Astrocyte of the cerebellum (primary cell): ENCODE measurements around the gene FBXW9.
"Not testable (repeated sequence)": the region's sequence is repeated elsewhere in the genome, so short reads cannot be mapped to it uniquely, and the experiment has no call there.

Source experiments
- DNase-seq: peaks from one replicate; pipeline ENCODE4 v3.0.0-alpha.2; 2011; ENCODE audit warnings: low read depth
- H3K4me3 ChIP-seq: 2 replicates; pipeline ENCODE4 v1.5.1; 2011; ENCODE audit warnings: mild to moderate bottlenecking, low read depth, low read length, moderate library complexity
- in situ Hi-C: cut with HindIII; loops from 2 replicates; pipeline ENCODE4 v1.10.0; 2017; ENCODE audit warnings: low sequenced_read_pairs
- TF ChIP-seq, protein P1 (sequence below): IDR thresholded peaks from 2 replicates; pipeline ENCODE4 v1.5.1; 2012; ENCODE audit warnings: low read length, low read depth, moderate library complexity, mild to moderate bottlenecking; ENCODE audit errors: missing control alignments

FBXW9 gene

DNA sequence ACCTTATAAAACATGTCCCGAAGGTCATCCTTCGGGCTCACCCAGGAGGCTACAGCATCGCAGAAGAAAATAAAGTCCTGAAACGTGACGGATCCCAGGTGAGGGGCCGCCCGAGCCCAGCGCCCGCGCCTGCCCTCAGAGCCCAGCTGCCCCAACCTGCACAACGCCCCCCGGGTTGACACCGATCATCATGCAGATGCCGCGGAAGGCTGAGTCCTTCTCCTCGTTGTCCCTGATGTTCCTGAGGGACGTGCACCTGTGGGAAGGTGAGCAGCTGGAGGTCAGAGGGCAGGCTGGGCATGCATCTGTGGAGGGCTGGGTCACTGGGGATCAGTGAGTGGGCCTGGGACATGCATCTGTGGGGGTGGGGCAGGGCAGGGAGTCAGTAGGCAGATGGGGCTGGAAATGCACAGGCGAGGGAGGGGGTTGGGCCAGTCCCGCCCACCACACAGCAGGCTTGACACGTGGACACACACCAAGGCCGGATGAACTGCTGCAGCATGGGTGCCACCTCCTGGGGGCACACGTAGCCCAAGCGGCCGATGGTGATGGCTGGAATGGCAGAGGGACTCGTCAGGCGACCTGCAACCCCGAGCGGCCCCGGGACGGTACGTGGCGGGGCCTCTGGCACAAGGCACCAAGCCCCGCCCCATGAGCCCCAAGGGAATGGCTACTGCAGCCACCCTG, 5.3 kb upstream of the FBXW9 start:
- DNase-seq: no peak
- TF ChIP-seq, protein P1, sequence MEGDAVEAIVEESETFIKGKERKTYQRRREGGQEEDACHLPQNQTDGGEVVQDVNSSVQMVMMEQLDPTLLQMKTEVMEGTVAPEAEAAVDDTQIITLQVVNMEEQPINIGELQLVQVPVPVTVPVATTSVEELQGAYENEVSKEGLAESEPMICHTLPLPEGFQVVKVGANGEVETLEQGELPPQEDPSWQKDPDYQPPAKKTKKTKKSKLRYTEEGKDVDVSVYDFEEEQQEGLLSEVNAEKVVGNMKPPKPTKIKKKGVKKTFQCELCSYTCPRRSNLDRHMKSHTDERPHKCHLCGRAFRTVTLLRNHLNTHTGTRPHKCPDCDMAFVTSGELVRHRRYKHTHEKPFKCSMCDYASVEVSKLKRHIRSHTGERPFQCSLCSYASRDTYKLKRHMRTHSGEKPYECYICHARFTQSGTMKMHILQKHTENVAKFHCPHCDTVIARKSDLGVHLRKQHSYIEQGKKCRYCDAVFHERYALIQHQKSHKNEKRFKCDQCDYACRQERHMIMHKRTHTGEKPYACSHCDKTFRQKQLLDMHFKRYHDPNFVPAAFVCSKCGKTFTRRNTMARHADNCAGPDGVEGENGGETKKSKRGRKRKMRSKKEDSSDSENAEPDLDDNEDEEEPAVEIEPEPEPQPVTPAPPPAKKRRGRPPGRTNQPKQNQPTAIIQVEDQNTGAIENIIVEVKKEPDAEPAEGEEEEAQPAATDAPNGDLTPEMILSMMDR: no peak
- H3K4me3 ChIP-seq: no peak overlapping the region
- in situ Hi-C loops: no loop called here

DNA sequence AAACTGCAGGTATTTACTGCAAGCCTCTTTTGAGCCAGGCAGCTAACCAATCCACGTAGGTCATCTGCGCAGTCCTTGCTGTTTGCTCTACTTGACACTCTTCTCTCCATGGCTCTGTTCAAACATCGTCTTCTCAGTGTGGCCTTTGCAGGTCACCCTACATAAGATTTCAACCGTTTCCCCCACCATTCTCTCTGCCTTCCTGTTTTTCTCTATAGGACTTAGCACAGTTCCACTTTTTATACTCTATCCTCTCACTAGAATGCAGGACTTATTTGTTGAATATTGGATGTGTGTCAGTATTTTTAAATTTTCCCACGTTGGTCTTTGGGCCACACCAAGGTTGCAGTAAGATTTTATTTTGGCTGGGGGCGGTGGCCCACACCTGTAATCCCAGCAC, 1.7 kb upstream of the FBXW9 start:
- H3K4me3 ChIP-seq: no peak overlapping the region
- no peak for DNase-seq
- TF ChIP-seq, protein P1: no peak
- in situ Hi-C loops: no loop called here

DNA sequence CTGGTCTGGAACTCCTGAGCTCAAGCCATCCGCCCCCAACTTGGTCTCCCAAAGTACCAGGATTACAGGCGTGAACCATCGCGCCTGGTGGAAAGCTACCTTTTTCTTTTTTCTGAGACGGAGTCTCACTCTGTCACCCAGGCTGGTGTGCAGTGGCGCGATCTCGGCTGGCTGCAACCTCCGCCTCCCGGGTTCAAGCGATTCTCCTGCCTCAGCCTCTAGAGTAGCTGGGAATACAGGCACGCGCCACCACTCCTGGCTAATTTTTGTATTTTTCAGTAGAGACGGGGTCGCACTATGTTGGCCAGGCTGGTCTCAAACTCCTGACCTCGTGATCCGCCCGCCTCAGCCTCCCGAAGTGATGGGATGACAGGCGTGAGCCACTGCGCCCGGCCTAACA, 994 bp upstream of the FBXW9 start:
- in situ Hi-C loops, DNase-seq, H3K4me3 ChIP-seq: not testable (repeated sequence)

DNA sequence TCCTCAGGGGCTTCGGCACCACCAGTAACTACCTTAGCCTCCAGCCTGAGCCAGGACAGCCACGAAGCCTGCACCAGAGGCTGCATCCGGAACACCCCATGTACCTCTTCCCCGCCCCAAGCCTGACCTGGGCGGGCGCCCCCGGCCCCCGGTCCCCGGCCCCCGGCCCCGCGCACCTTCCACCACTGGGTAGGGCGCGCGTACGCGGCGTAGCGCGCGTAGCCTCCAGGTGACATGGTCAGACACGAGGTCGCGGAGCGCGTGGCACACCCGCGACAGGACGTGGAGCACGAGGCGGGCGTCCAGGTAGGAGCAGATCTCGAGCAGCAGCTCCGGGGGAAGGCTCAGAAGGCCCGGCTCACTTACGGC, 450 bp downstream of the FBXW9 start:
- in situ Hi-C loops: no loop called here
- H3K4me3 ChIP-seq: peak overlapping the region; percentile 90
- no peak for DNase-seq
- TF ChIP-seq, protein P1: no peak

DNA sequence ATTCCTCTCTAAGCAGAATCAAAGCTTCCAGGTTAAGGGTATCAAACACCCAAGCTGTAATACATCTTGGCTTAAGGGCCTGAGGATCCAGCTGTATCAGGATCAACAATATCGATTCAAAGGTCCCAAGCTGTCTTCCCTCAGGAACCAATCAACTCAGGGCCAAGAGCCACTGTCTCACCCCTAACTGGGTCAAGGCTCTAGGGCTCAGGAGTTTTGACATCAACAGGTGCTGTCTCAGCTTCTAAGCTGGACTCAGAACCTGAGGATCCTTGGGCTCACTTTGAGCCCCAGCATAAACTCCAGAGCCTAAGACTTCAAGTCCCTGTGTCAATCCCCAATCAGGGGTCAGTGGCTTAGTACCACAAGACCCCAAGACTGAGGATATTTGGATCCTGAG, 917 bp downstream of the FBXW9 start:
- peak overlapping the region; percentile 90 for H3K4me3 ChIP-seq
- TF ChIP-seq, protein P1: no peak
- DNase-seq: no peak
- in situ Hi-C loops: no loop called here

DNA sequence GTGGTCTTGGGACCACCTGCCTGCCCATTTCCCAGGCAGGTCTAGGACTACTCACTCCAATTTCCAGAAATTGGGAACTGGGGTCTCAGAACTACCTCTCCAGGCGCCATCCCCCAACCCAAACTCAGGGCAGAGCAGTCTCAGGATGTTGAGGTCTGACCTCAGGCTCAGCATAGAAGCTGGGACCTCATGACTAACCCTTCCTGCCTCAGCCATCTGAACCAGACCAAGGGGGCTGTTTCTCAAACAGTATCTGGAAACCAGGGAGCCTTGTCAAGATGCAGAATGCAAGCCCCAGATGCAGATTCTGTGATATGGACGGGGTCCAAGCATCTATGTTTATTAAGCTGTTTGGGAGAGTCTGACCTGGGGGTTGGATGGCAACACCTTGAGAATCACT, 1.3 kb downstream of the FBXW9 start:
- TF ChIP-seq, protein P1: no peak
- H3K4me3 ChIP-seq: no peak overlapping the region
- in situ Hi-C loops: no loop called here
- DNase-seq: no peak

DNA sequence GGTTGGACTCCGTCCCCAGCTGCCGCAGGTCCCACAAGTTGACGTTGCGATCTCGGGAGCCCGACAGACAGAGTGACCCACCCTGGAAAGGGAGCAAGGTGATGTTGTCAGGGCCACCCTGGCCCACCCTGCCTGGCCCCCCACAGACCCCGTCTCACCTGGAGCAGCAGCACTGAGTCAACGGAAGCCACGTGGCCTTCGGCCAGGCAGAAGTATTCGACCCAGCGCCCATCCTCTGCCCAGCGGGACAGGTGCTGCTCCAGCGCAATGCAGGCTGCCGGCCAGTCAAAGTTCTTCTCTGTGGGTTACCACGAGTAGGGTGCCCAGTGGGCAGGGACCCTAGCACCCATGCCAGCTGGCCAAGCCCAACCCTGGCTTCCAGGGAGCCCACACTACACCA, 1.8 kb downstream of the FBXW9 start:
- no peak overlapping the region for H3K4me3 ChIP-seq
- in situ Hi-C loops: no loop called here
- no peak for DNase-seq
- TF ChIP-seq, protein P1: no peak
